Activated T-cell treated with anti-CD3 and anti-CD28 coated beads for 24 hours (primary cell): ENCODE results near the gene PLAAT4.
"Not testable (repeated sequence)": the region's sequence is repeated elsewhere in the genome, so short reads cannot be mapped to it uniquely, and the experiment has no call there.

Experiments used
- DNase-seq: peaks from one replicate; pipeline ENCODE4 v3.0.0-alpha.2; 2020; ENCODE audit warnings: low read depth

Gene PLAAT4

DNA sequence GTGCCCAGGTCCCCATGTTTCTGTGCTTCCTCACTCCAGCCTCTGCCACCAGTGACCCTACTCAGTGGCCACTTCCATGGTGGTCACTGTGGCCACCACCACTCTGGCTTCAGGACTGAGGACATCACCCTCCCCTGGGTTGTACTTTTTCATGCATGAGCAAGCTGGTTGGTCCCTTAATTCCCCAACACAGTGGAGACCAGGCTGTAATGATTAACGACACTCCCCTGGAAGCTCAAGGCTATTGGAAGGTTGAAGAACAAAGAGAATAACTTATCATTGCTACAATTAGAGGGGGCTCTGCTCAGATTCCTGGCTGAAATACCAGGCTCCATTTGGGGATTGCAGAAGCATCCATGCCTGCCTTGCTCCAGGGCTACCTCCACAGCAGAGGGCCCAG is 10.5 kb downstream of the PLAAT4 start:
- DNase-seq: no peak

DNA sequence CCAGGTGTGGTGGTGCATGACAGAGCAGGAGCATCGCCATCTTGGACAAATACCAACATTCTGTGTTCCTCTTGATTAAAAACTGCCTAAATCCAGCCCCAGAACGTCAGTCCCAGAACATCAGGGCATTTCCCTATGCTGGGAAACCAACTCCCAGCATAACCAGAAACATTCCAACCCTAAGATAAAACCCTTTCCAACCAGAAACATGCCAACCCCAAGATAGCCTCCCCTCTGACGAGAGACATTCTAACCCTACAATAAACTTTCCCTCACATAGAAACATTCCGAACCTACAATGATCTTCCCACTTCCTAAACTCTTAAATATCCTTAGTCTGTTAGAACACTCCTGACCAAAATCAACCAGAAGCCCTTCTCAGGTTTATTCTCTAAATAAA is 11.6 kb downstream of the PLAAT4 start:
- no peak for DNase-seq

GRCh38 chr11:63549411-63549810 is 12.8 kb downstream of the PLAAT4 start:
- no peak for DNase-seq

DNA sequence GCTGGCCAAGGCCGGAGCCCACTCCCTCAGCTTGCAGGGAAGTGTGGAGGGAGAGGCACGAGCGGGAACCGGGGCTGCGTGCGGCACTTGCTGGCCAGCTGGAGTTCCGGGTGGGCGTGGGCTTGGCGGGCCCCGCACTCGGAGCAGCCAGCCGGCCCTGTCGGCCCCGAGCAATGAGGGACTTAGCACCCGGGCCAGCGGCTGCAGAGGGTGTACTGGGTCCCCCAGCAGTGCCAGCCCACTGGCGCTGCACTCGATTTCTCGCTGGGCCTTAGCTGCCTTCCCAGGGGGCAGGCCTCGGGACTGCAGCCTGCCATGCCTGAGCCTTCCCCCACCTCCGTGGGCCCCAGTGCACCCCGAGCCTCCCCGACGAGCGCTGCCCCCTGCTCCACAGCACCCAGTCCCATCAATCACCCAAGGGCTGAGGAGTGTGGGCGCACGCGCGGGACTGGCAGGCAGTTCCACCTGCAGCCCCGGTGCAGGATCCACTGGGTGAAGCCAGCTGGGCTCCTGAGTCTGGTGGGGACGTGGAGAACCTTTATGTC is 13.6 kb downstream of the PLAAT4 start:
- DNase-seq: not testable (repeated sequence)

- DNase-seq: no peak
Measured at GRCh38 chr11:63551091-63551888, 14.7 kb downstream of the PLAAT4 start.

DNA sequence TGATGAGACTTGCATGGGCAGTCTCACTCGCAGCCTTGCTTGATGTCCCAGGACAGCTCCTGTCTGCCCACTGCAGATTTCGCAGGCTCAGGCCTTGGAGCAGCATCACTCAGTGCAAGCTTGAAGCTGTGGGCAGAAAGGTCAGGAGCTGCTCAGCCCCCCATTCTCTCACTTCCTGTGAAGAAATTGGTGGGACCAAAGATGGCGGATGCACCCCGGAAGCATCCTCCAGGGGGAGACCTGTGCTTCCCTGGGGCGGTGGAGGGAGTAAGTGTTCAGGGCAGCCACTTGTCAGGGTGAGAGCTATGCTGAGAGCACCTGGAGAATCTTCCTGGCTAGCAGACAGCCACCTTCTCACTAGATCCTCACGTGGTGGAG is 15.3 kb downstream of the PLAAT4 start:
- DNase-seq: no peak

DNA sequence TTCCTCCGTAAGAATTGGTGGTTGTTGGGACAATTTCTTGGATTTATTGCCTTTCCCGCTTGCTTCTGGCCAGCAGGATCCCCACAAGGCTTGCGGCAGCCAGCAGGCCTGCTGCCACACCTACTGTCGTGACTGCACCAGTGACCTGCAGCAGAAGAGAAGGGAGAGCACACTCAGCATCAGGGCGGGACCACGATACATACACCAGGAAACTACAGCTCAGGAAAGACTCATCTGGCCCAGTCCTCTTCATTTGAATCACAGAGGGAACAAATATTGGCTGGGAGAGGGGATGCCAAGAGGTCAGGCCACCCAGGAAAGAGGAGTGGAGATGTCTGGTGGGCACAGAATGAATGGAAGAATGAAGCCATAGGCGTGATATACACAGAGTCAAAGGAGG is 16.3 kb downstream of the PLAAT4 start:
- DNase-seq: no peak

GRCh38 chr11:63553759-63554158 is 17.2 kb downstream of the PLAAT4 start:
- DNase-seq: no peak

DNA sequence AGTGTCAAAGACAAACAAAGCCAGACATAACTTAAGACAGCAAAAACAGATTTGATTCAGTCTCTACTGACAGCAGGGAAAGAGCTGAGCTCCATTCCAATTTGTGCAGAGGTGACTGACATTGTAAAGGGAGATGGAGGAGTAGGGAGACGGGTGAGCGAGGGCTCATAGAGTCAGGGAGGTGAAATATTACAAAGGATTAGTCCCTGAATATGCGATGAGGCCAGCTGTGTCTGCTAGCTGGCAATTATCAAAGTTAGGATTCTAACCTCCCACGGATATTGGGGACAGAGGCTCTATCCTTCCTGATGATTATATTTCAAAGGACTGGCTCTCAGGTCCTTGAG is 18.2 kb downstream of the PLAAT4 start:
- DNase-seq: no peak

DNA sequence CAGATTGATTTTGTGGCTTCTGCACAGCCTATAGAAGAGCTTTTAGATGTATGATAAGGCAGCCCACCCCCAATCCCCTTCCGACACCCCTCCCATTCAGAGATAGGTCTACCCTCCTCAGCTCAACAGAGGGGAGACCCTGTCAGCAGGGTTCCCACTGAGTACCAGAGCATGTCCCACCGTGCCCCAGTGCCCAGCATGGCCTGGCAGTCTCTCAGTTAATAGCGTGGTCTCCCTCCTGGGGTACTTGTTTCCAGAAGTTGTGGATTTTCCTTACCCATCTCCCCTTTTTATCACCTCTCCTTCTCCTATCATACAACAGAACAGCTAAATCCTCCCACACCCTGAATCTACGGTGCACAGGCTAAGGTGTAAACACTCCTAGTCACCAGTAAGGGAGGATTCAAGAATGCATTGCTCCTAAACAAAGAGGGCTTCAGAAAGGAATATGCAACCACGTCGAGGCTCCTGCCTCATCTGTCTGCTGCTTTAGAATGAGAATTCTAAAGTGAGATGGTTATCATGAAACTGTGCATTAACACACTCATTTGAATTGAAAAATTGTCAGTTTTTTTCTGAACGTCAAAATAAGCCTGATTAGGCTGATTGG is 19.9 kb downstream of the PLAAT4 start:
- DNase-seq: no peak

DNA sequence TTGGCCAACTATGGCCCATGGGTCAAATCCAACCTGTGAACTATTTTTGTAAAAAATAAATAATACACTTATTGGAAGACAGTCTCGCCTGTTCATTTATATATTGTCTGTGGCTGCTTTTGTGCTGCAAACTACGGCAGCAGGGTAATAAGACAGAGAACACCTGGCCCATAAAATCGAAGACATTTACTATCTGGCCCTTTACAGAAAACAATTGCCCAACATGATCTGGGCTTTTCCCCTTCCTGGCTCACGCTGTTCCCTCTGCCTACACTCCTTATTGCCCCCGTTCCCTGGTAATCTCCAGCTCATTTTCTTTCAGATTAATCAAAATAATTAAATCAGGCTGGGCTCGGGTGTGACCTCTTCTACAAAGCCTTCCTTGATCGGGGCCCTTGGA is 21.0 kb downstream of the PLAAT4 start:
- DNase-seq: no peak

DNA sequence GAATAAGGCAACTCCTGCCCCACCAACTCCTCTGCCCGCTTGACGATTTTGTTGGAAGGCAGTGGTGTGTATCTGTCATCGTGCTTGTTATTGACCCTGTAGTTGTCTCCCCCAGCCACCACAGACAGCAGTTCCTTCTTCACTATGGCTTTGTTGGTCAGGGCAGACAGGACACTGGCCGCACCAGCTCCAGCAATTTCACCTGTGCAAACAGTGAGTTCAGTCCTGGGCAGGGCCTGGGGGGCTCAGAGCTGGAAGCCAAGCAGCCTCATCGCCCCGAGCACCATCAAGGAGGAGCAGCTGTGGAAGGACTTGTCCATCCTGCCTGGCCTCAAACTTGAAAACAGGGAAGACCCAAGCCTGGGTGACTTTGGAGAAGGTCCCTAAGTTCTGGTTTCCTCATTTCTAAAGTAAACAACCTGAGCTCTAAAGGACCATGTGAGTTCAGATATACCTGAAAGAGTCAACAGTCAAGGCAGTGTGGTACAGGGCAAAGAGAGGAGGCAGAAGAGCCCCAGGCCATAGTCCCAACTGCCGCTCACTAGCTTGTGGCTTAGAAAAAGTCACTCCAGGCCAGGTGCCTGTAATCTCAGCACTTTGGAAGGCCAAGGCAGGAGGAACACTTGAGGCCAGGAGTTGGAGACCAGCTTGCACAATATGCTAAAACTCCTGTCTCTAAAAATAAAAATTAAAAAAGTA is 22.0 kb downstream of the PLAAT4 start:
- no peak for DNase-seq

- DNase-seq: no peak
Measured at GRCh38 chr11:63560506-63561180, 24.0 kb downstream of the PLAAT4 start.

GRCh38 chr11:63563201-63564055 is 26.8 kb downstream of the PLAAT4 start, which contains the start of gene PLAAT2:
TSS of gene PLAAT2 (minus strand) at chr11:63563379. CDS start at chr11:63563324, 55 bp downstream.
- DNase-seq: no peak

DNA sequence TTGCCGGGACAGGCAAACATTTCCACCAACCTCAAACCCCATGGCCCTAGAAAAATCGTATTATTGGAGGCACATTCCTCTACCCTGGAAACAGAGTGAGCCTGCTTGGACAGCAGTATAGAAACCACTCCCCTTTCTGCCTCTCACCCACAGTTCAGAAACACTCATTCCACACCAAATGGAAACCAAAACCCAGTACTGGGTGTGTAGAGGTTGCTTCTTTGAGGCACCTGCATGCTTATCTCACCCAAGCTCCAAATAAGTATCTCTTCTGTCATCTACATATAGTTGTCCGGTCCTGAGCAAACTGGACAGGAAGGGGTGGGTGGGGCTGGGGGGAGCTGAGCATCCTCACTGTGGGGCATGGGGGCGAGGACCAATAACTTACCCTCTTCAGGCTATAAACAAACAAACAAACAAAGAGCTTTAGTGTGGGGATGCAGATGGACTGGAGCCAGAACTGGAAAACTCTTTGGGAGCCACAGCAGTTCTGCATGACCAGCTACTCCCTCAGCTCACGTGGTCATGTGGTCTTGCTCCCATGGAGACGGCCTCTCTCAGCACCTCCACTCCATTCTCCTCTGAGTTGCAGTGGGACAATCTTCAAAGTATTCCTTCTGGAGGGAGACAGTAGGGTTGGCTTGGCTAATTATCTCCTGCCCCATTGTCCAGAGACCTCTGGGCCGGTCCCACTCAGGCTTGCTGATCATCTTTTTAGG is 27.6 kb downstream of the PLAAT4 start:
- no peak for DNase-seq

DNA sequence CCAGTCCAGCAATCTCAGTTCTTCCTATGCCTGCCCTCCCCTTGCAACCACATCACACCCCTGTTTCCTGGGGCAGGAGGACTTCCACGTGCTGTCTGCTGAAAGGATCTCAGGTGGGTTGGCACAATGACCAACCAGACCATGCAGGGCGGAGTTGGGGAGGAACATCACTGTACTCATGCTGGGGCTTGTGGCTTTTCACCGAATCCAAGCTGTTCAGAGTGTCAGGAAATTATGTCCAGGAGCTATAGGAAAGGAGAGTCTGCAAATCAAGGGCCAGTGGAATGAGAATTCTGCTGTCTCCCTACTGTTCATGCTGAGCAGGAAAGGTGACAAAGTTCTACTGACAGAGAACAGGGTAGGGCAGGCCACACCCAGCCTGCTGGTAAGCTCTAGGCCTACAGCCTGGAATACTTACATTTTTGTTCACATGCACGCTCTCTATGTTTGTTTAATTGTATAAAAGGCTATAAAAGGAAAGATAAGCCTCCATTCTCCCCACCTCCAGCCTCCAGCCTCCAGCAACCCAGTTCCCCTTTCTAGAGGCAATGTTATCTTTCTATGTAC is 28.3 kb downstream of the PLAAT4 start:
- DNase-seq: no peak

DNA sequence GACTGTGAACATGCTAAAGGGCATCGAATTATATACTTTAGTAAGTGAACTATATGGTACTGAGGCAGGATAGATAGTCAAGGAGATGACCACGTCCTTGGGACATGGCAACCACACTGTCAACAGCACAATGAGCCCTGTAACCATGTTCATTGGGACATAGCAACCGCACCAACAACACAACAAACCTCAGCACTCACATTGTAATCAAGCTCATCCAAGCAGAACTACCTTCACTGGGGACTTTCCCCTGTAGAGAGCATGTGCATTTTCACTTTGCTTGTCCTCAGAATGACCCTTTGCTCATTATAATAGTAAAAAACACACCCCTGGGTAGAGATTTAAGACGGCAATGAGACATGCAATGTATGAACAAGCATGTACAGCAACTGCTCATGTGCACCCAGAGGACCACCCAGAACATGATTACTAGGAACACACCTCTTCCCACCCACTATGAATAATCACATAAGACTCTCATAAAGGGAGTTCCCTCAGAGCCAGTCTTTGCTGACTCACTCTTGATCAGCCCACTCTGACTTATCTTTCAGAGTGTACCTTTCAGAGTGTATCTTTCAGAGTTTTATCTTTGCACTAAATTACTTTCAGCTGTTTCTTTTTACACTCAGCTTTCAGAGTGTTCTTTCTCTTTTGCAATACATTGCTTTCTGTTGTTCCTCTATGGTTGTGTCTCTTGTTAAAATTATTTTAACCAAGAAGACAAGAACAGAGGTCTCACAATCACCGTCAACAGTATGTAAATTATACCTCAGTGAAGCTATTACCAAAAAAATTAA is 30.6 kb downstream of the PLAAT4 start:
- peak; percentile 55 for DNase-seq

GRCh38 chr11:63569570-63569969 is 33.0 kb downstream of the PLAAT4 start:
- DNase-seq: no peak

DNA sequence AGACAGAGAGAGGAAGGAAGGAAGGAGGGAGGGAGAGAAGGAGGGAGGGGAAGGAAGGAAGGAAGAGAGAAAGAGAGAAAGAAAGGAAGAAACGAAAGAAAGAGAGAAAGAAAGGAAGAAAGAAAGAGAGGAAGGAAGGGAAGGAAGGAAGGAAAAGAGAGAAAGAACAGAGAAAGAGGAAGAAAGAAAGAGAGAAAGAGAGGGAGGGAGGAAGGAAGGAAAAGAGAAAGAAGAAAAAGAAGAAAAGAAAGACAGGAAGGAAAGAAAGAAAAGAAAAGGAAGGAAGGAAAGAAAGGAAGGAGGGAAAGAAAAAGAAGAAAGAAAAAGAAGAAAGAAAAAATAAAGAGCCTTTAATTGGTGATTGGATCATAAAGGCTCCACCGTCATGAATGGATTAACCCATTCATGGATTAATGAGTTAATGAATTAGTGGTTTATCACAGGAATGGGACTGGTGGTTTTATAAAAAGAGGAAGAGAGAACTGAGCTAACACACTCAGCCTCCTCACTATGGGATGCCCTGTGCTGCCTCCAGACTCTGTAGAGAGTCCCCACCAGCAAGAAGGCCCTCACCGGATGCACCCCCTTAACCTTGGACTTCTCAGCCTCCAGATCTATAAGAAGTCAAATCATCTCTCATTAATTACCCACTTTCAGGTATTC is 35.5 kb downstream of the PLAAT4 start:
- DNase-seq: no peak
